Measurements from ENCODE around the gene CIB4. TPM values are rescaled to one million over a fixed set of nuclear protein-coding genes. Genes with fewer than 3 reads are reported as not detected.
"Not testable (repeated sequence)": the region's sequence is repeated elsewhere in the genome, so short reads cannot be mapped to it uniquely, and the experiment has no call there.

CIB4 gene
- total RNA-seq, 1 experiment from 2014 or later: not detected

GRCh38 chr2:26655611-26656195 lies 14.5 kb upstream of the CIB4 start:
- POLR2A ChIA-PET (ENCODE audit: low non-redundant PET): no interaction called here
- CTCF ChIA-PET: no interaction called here

GRCh38 chr2:26655120-26655519 lies 14.0 kb upstream of the CIB4 start:
- BruUV-seq (replicated peaks); H3K36me3 ChIP-seq (ENCODE audit: insufficient read depth, low read length, poor library complexity, severe bottlenecking); DNase-seq (ENCODE audit: low spot score); H3K4me3 ChIP-seq (ENCODE audit: low read depth, low read length, poor library complexity, severe bottlenecking); CTCF ChIA-PET; POLR2A ChIA-PET (ENCODE audit: low non-redundant PET); H3K9me3 ChIP-seq (ENCODE audit: low read depth, low read length, poor library complexity, severe bottlenecking); intact Hi-C loops (cut with micrococcal nuclease; ENCODE audit: unreplicated experiment); H3K27me3 ChIP-seq (replicated peaks; ENCODE audit: insufficient read depth, low read depth, low read length, poor library complexity); H3K27ac ChIP-seq (ENCODE audit: low read depth, low read length, poor library complexity, severe bottlenecking): not testable (repeated sequence)
- H3K4me1 ChIP-seq (ENCODE audit: insufficient read depth, low read length, poor library complexity, severe bottlenecking): peaks cover 13% of the 10 kb centered on the region

More at GRCh38 chr2:26655611-26656195, 14.5 kb upstream of the CIB4 start:
- H3K27ac ChIP-seq (ENCODE audit: low read depth, low read length, poor library complexity, severe bottlenecking): no peak overlapping the region
- BruUV-seq (replicated peaks): no TSS peak
- TF ChIP-seq CTCF (conservative IDR thresholded peaks at IDR 0.05; ENCODE audit: low read depth, low read length): no peak
- TF ChIP-seq EZH2 (IDR thresholded peaks at IDR 0.05; ENCODE audit: borderline replicate concordance, low read depth, low read length, poor library complexity, severe bottlenecking): no peak
- H3K36me3 ChIP-seq (ENCODE audit: insufficient read depth, low read length, poor library complexity, severe bottlenecking): no peaks in the 10 kb centered on the region
- H3K27me3 ChIP-seq (replicated peaks; ENCODE audit: insufficient read depth, low read depth, low read length, poor library complexity): no peaks in the 10 kb centered on the region
- no peak for DNase-seq (ENCODE audit: low spot score)
- H3K9me3 ChIP-seq (ENCODE audit: low read depth, low read length, poor library complexity, severe bottlenecking): no peaks in the 10 kb centered on the region
- intact Hi-C loops (cut with micrococcal nuclease; ENCODE audit: unreplicated experiment): no loop called here
- H3K4me1 ChIP-seq (ENCODE audit: insufficient read depth, low read length, poor library complexity, severe bottlenecking): peaks cover 13% of the 10 kb centered on the region
- H3K4me3 ChIP-seq (ENCODE audit: low read depth, low read length, poor library complexity, severe bottlenecking): no peak overlapping the region

GRCh38 chr2:26654061-26654340 lies 12.8 kb upstream of the CIB4 start:
- BruUV-seq (replicated peaks): no TSS peak
- H3K4me3 ChIP-seq (ENCODE audit: low read depth, low read length, poor library complexity, severe bottlenecking): no peak overlapping the region
- intact Hi-C loops (cut with micrococcal nuclease; ENCODE audit: unreplicated experiment): no loop called here
- peaks cover 15% of the 10 kb centered on the region for H3K4me1 ChIP-seq (ENCODE audit: insufficient read depth, low read length, poor library complexity, severe bottlenecking)
- H3K27ac ChIP-seq (ENCODE audit: low read depth, low read length, poor library complexity, severe bottlenecking): no peak overlapping the region
- CTCF ChIA-PET: no interaction called here
- no peaks in the 10 kb centered on the region for H3K27me3 ChIP-seq (replicated peaks; ENCODE audit: insufficient read depth, low read depth, low read length, poor library complexity)
- no peaks in the 10 kb centered on the region for H3K36me3 ChIP-seq (ENCODE audit: insufficient read depth, low read length, poor library complexity, severe bottlenecking)
- DNase-seq (ENCODE audit: low spot score): no peak
- POLR2A ChIA-PET (ENCODE audit: low non-redundant PET): no interaction called here
- no peak for TF ChIP-seq EZH2 (IDR thresholded peaks at IDR 0.05; ENCODE audit: borderline replicate concordance, low read depth, low read length, poor library complexity, severe bottlenecking)
- TF ChIP-seq CTCF (conservative IDR thresholded peaks at IDR 0.05; ENCODE audit: low read depth, low read length): no peak
- no peaks in the 10 kb centered on the region for H3K9me3 ChIP-seq (ENCODE audit: low read depth, low read length, poor library complexity, severe bottlenecking)

GRCh38 chr2:26653207-26654060 lies 12.3 kb upstream of the CIB4 start:
- no TSS peak for BruUV-seq (replicated peaks)
- Histone ChIP-seq H3K27me3 (replicated peaks; ENCODE audit: insufficient read depth, low read depth, low read length, poor library complexity) (no peaks in the 10 kb centered on the region), H3K4me3 (ENCODE audit: low read depth, low read length, poor library complexity, severe bottlenecking) (no peak overlapping the region), H3K9me3 (ENCODE audit: low read depth, low read length, poor library complexity, severe bottlenecking) (no peaks in the 10 kb centered on the region), H3K4me1 (ENCODE audit: insufficient read depth, low read length, poor library complexity, severe bottlenecking) (peaks cover 16% of the 10 kb centered on the region), H3K27ac (ENCODE audit: low read depth, low read length, poor library complexity, severe bottlenecking) (no peak overlapping the region), H3K36me3 (ENCODE audit: insufficient read depth, low read length, poor library complexity, severe bottlenecking) (no peaks in the 10 kb centered on the region)
- ChIA-PET POLR2A (ENCODE audit: low non-redundant PET) (no interaction called here), CTCF (no interaction called here)
- intact Hi-C loops (cut with micrococcal nuclease; ENCODE audit: unreplicated experiment): no loop called here
- DNase-seq (ENCODE audit: low spot score): no peak
- no peak for TF ChIP-seq EZH2 (IDR thresholded peaks at IDR 0.05; ENCODE audit: borderline replicate concordance, low read depth, low read length, poor library complexity, severe bottlenecking)
- TF ChIP-seq CTCF (conservative IDR thresholded peaks at IDR 0.05; ENCODE audit: low read depth, low read length): no peak
